Measurements from ENCODE around the gene C16orf92. TPM values are rescaled to one million over a fixed set of nuclear protein-coding genes. Genes with fewer than 3 reads are reported as not detected.

C16orf92 gene
- total RNA-seq, 1 experiment from 2014 or later: not detected

- 0 out of 2 replicates have a peak, but pooled peaks have one; percentile 30 for TF ChIP-seq E2F1 (CRISPR knock-in tag; IDR thresholded peaks at IDR 0.05)
- TF ChIP-seq ZNF416 (CRISPR knock-in tag; IDR thresholded peaks at IDR 0.05): no peak
- no peak for TF ChIP-seq ELF4 (CRISPR knock-in tag; IDR thresholded peaks at IDR 0.05; ENCODE audit: low read depth)
- no peak for TF ChIP-seq ZNF512 (CRISPR knock-in tag; IDR thresholded peaks at IDR 0.05; ENCODE audit: borderline replicate concordance)
- TF ChIP-seq ZNF219 (CRISPR knock-in tag; IDR thresholded peaks at IDR 0.05; ENCODE audit: borderline replicate concordance): no peak
- TF ChIP-seq ZBTB43 (CRISPR knock-in tag; IDR thresholded peaks at IDR 0.05): no peak
- TF ChIP-seq GABPB1 (CRISPR knock-in tag; IDR thresholded peaks at IDR 0.05): peak; percentile 86
- no peak for TF ChIP-seq MLX (CRISPR knock-in tag; IDR thresholded peaks at IDR 0.05)
- peak; percentile 89 for TF ChIP-seq MYBL2 (CRISPR knock-in tag; IDR thresholded peaks at IDR 0.05)
- TF ChIP-seq OVOL2 (CRISPR knock-in tag; IDR thresholded peaks at IDR 0.05; ENCODE audit: borderline replicate concordance): no peak
- TF ChIP-seq ATF6 (CRISPR knock-in tag; IDR thresholded peaks at IDR 0.05): no peak
- peak; percentile 39; the same call in 1 of the 2 replicates for TF ChIP-seq ZNF317 (CRISPR knock-in tag; IDR thresholded peaks at IDR 0.05; ENCODE audit: borderline replicate concordance, low read depth)
- peak; percentile 99 for TF ChIP-seq NFE2L1 (CRISPR knock-in tag; IDR thresholded peaks at IDR 0.05)
- TF ChIP-seq ZNF263 (CRISPR knock-in tag; IDR thresholded peaks at IDR 0.05; ENCODE audit: low read depth): peak; percentile 22; the same call in 1 of the 2 replicates
- no peak for TF ChIP-seq SMAD4 (CRISPR knock-in tag; IDR thresholded peaks at IDR 0.05)
- TF ChIP-seq MXD4 (CRISPR knock-in tag; IDR thresholded peaks at IDR 0.05; ENCODE audit: borderline replicate concordance): no peak
- no peak for TF ChIP-seq FOXJ3 (CRISPR knock-in tag; IDR thresholded peaks at IDR 0.05; ENCODE audit: borderline replicate concordance)
- TF ChIP-seq EMX1 (CRISPR knock-in tag; IDR thresholded peaks at IDR 0.05): no peak
- TF ChIP-seq ZNF671 (CRISPR knock-in tag; IDR thresholded peaks at IDR 0.05): no peak
- no peak for TF ChIP-seq ZNF425 (CRISPR knock-in tag; conservative IDR thresholded peaks at IDR 0.05)
- no peak for TF ChIP-seq ATF3 (CRISPR knock-in tag; conservative IDR thresholded peaks at IDR 0.05)
- TF ChIP-seq MAX (CRISPR knock-in tag; IDR thresholded peaks at IDR 0.05): peak; percentile 82
- peak; percentile 86; the same call in 1 of the 2 replicates for TF ChIP-seq ATF1 (CRISPR knock-in tag; IDR thresholded peaks at IDR 0.05)
- no peak for TF ChIP-seq TEAD4 (CRISPR knock-in tag; IDR thresholded peaks at IDR 0.05)
- TF ChIP-seq ZNF232 (CRISPR knock-in tag; IDR thresholded peaks at IDR 0.05): peak; percentile 83
- TF ChIP-seq USF1 (CRISPR knock-in tag; IDR thresholded peaks at IDR 0.05): no peak
- peak; percentile 54; the same call in 1 of the 2 replicates for TF ChIP-seq E2F5 (CRISPR knock-in tag; IDR thresholded peaks at IDR 0.05)
These were observed 42.3 kb downstream of the C16orf92 start, which contains the start of gene ALDOA (continued) for GRCh38 chr16:30065102-30065942.
